A673 (cell line): ENCODE data around the gene DMRTA2. TPM values are rescaled to one million over a fixed set of nuclear protein-coding genes. Genes with fewer than 3 reads are reported as not detected.

Experiments
- BruUV-seq: library from RNA; stranded (reverse); fragments of 400-500 nt; replicated peaks from 2 replicates; lab custom pipeline; 2021; lab: Mats Ljungman, UMichigan
- CTCF ChIA-PET: fragments of 300-600 bp; sonication (Branson Sonifier 250); formaldehyde crosslinking; loops from one replicate; lab custom pipeline; 2022; ENCODE audit warnings: antibody characterized with exemption; lab: Charles Lee
- POLR2A ChIA-PET: fragments of 300-600 bp; sonication (Branson Sonifier 250); formaldehyde crosslinking; loops from one replicate; lab custom pipeline; 2022; ENCODE audit warnings: antibody characterized with exemption; ENCODE audit not compliant: low non-redundant PET; lab: Charles Lee
- DNase-seq: peaks from one replicate; pipeline ENCODE4 v3.0.0-alpha.2; 2015; ENCODE audit warnings: low spot score
- H3K27ac ChIP-seq: fragments of 200-600 bp; sonication (generic); 2 replicates; pipeline ENCODE4 v1.5.1; 2016; ENCODE audit warnings: mixed run types, low read depth, mild to moderate bottlenecking, mixed read lengths, antibody characterized with exemption, low read length; ENCODE audit not compliant: poor library complexity, severe bottlenecking
- H3K27me3 ChIP-seq: fragments of 200-600 bp; sonication (generic); replicated peaks from 2 replicates; pipeline ENCODE4 v1.6.1; 2017; ENCODE audit warnings: mixed run types, low read depth, mild to moderate bottlenecking, mixed read lengths, antibody characterized with exemption, low read length; ENCODE audit not compliant: insufficient read depth, poor library complexity
- H3K36me3 ChIP-seq: fragments of 200-600 bp; sonication (generic); 2 replicates; pipeline ENCODE4 v1.6.1; 2016; ENCODE audit warnings: mixed run types, mild to moderate bottlenecking, mixed read lengths, antibody characterized with exemption, low read length; ENCODE audit not compliant: insufficient read depth, poor library complexity, severe bottlenecking
- H3K4me1 ChIP-seq: fragments of 200-600 bp; sonication (generic); 2 replicates; pipeline ENCODE4 v1.6.1; 2017; ENCODE audit warnings: mixed run types, mild to moderate bottlenecking, mixed read lengths, antibody characterized with exemption, low read length; ENCODE audit not compliant: insufficient read depth, poor library complexity, severe bottlenecking
- H3K4me3 ChIP-seq: fragments of 200-600 bp; sonication (generic); 2 replicates; pipeline ENCODE4 v1.5.1; 2016; ENCODE audit warnings: low read depth, mixed run types, mild to moderate bottlenecking, mixed read lengths, low read length; ENCODE audit not compliant: poor library complexity, severe bottlenecking
- H3K9me3 ChIP-seq: fragments of 200-600 bp; sonication (generic); 2 replicates; pipeline ENCODE4 v1.6.1; 2016; ENCODE audit warnings: mixed run types, low read depth, mild to moderate bottlenecking, mixed read lengths, antibody characterized with exemption, low read length; ENCODE audit not compliant: poor library complexity, severe bottlenecking
- CTCF ChIP-seq: fragments of 300-800, 200-600 bp; sonication (generic); conservative IDR thresholded peaks from 2 replicates; pipeline ENCODE4 v1.5.1; 2017; ENCODE audit warnings: low read depth, mild to moderate bottlenecking, antibody characterized with exemption, low read length, moderate library complexity, mixed read lengths
- EZH2 ChIP-seq: fragments of 200-600 bp; sonication (generic); IDR thresholded peaks from 2 replicates; pipeline ENCODE4 v1.6.1; 2017; ENCODE audit warnings: borderline replicate concordance, low read depth, mild to moderate bottlenecking, mixed read lengths, antibody characterized with exemption, low read length; ENCODE audit not compliant: poor library complexity, severe bottlenecking
- intact Hi-C: fragments of 100-400 bp; cut with micrococcal nuclease; formaldehyde crosslinking; loops from one replicate; pipeline ENCODE4 v1.10.0; 2022; ENCODE audit not compliant: unreplicated experiment
- total RNA-seq: library from RNA; stranded (reverse); gene quantifications from 2 replicates; pipeline ENCODE4 v1.2.3, GENCODE V29; 2021

DMRTA2 gene
- total RNA-seq, 1 experiment from 2014 or later: 0.37 TPM

- intact Hi-C loops: no loop called here
- no peak overlapping the region for H3K27ac ChIP-seq
- no peak for TF ChIP-seq CTCF
- TF ChIP-seq EZH2: no peak
- H3K36me3 ChIP-seq: no peaks in the 10 kb centered on the region
- H3K4me1 ChIP-seq: peaks cover 6% of the 10 kb centered on the region
- no peak overlapping the region for H3K4me3 ChIP-seq
- H3K9me3 ChIP-seq: no peaks in the 10 kb centered on the region
- DNase-seq: no peak
- H3K27me3 ChIP-seq: no peaks in the 10 kb centered on the region
- POLR2A ChIA-PET: no interaction called here
- CTCF ChIA-PET: no interaction called here
- no TSS peak for BruUV-seq
Measured at GRCh38 chr1:50452700-50453099, 29.5 kb upstream of the DMRTA2 start.

- no peak for TF ChIP-seq EZH2
- no peak for TF ChIP-seq CTCF
- intact Hi-C loops: no loop called here
- peaks cover 6% of the 10 kb centered on the region for H3K4me1 ChIP-seq
- H3K36me3 ChIP-seq: no peaks in the 10 kb centered on the region
- H3K27me3 ChIP-seq: no peaks in the 10 kb centered on the region
- ChIA-PET CTCF (no interaction called here), POLR2A (no interaction called here)
- BruUV-seq: no TSS peak
- H3K4me3 ChIP-seq: no peak overlapping the region
- no peak overlapping the region for H3K27ac ChIP-seq
- H3K9me3 ChIP-seq: no peaks in the 10 kb centered on the region
- no peak for DNase-seq
Measured at GRCh38 chr1:50450861-50451653, 27.8 kb upstream of the DMRTA2 start.

- no TSS peak for BruUV-seq
- POLR2A ChIA-PET: no interaction called here
- DNase-seq: no peak
- CTCF ChIA-PET: no interaction called here
- H3K9me3 ChIP-seq: no peaks in the 10 kb centered on the region
- H3K36me3 ChIP-seq: no peaks in the 10 kb centered on the region
- H3K4me1 ChIP-seq: peaks cover under 1% of the 10 kb centered on the region
- H3K27ac ChIP-seq: no peak overlapping the region
- intact Hi-C loops: no loop called here
- no peak overlapping the region for H3K4me3 ChIP-seq
- no peak for TF ChIP-seq CTCF
- no peak for TF ChIP-seq EZH2
- H3K27me3 ChIP-seq: no peaks in the 10 kb centered on the region
Measured at GRCh38 chr1:50447961-50448360, 24.7 kb upstream of the DMRTA2 start.
